Loucy (cell line): ENCODE data around the gene MYOZ2.

Source experiments
- H2AFZ ChIP-seq: fragments of 200-600 bp; sonication (generic); 2 replicates; pipeline ENCODE4 v1.6.0; 2016; ENCODE audit warnings: antibody characterized with exemption, mild to moderate bottlenecking, low read length, moderate library complexity
- H3F3A ChIP-seq: fragments of 200-600 bp; 2 replicates; pipeline ENCODE4 v1.6.0; 2016; ENCODE audit warnings: antibody characterized with exemption, low read depth, mild to moderate bottlenecking
- H3K27me3 ChIP-seq: fragments of 200-600 bp; sonication (generic); 2 replicates; pipeline ENCODE4 v1.6.1; 2014; ENCODE audit warnings: low read length, mild to moderate bottlenecking; ENCODE audit not compliant: insufficient read depth, poor library complexity, severe bottlenecking
- H3K36me3 ChIP-seq: fragments of 200-600 bp; sonication (generic); 2 replicates; pipeline ENCODE4 v1.6.1; 2016; ENCODE audit warnings: low read length; ENCODE audit not compliant: insufficient read depth
- H3K4me1 ChIP-seq: fragments of 200-600 bp; sonication (generic); 2 replicates; pipeline ENCODE4 v1.5.1; 2014; ENCODE audit warnings: low read length, mild to moderate bottlenecking; ENCODE audit not compliant: insufficient read depth, poor library complexity, severe bottlenecking
- H3K4me2 ChIP-seq: fragments of 200-600 bp; sonication (generic); 2 replicates; pipeline ENCODE4 v1.6.0; 2014; ENCODE audit warnings: antibody characterized with exemption, low read length, low read depth, mild to moderate bottlenecking; ENCODE audit not compliant: poor library complexity, severe bottlenecking
- H3K4me3 ChIP-seq: fragments of 200-600 bp; sonication (generic); 2 replicates; pipeline ENCODE4 v1.5.1; 2014; ENCODE audit warnings: low read length, mild to moderate bottlenecking, mixed read lengths; ENCODE audit not compliant: poor library complexity, severe bottlenecking
- H3K79me2 ChIP-seq: fragments of 200-600 bp; sonication (generic); 2 replicates; pipeline ENCODE4 v1.6.1; 2014; ENCODE audit warnings: low read length; ENCODE audit not compliant: insufficient read depth
- H3K9ac ChIP-seq: fragments of 200-600 bp; sonication (generic); 2 replicates; pipeline ENCODE4 v1.6.0; 2014; ENCODE audit warnings: mild to moderate bottlenecking, low read depth, low read length, moderate library complexity; ENCODE audit not compliant: poor library complexity, severe bottlenecking
- H3K9me2 ChIP-seq: fragments of 200-600 bp; sonication (generic); replicated peaks from 2 replicates; pipeline ENCODE4 v1.6.1; 2016; ENCODE audit warnings: low read depth, low read length, mixed read lengths
- H3K9me3 ChIP-seq: fragments of 200-600 bp; sonication (generic); 2 replicates; pipeline ENCODE4 v1.6.1; 2014; ENCODE audit warnings: mild to moderate bottlenecking, antibody characterized with exemption, low read length, low read depth; ENCODE audit not compliant: insufficient read depth
- H4K20me1 ChIP-seq: fragments of 200-600 bp; sonication (generic); 2 replicates; pipeline ENCODE4 v1.6.0; 2014; ENCODE audit warnings: antibody characterized with exemption, low read length, mild to moderate bottlenecking; ENCODE audit not compliant: insufficient read depth, poor library complexity, severe bottlenecking
- CTCF ChIP-seq: fragments of 200-600 bp; sonication (generic); conservative IDR thresholded peaks from 2 replicates; pipeline ENCODE4 v1.5.1; 2014; ENCODE audit warnings: mild to moderate bottlenecking, antibody characterized with exemption, low read length
- EZH2phosphoT487 ChIP-seq: fragments of 200-600 bp; IDR thresholded peaks from 2 replicates; pipeline ENCODE4 v1.6.1; 2018; ENCODE audit warnings: antibody characterized with exemption, mild to moderate bottlenecking, moderate library complexity, borderline replicate concordance

The MYOZ2 gene

GRCh38 chr4:119116021-119116420 lies 19.6 kb upstream of the MYOZ2 start:
- no peak overlapping the region for H3K4me3 ChIP-seq
- no peaks in the 10 kb centered on the region for H3K9me2 ChIP-seq
- H3K36me3 ChIP-seq = no peaks in the 10 kb centered on the region
- peaks cover 10% of the 10 kb centered on the region for H3K4me1 ChIP-seq
- H2AFZ ChIP-seq = no peak overlapping the region
- H3K79me2 ChIP-seq = no peaks in the 10 kb centered on the region
- H3K9ac ChIP-seq = no peak overlapping the region
- H3K4me2 ChIP-seq = no peak overlapping the region
- no peaks in the 10 kb centered on the region for H3F3A ChIP-seq
- TF ChIP-seq EZH2phosphoT487 (no peak), CTCF (no peak)
- no peaks in the 10 kb centered on the region for H3K9me3 ChIP-seq
- H3K27me3 ChIP-seq = no peaks in the 10 kb centered on the region
- no peaks in the 10 kb centered on the region for H4K20me1 ChIP-seq

- H3F3A ChIP-seq = no peaks in the 10 kb centered on the region
- no peak for TF ChIP-seq CTCF
- no peak for TF ChIP-seq EZH2phosphoT487
- no peaks in the 10 kb centered on the region for H3K9me3 ChIP-seq
- H3K36me3 ChIP-seq = no peaks in the 10 kb centered on the region
- no peak overlapping the region for H2AFZ ChIP-seq
- H3K9me2 ChIP-seq = no peaks in the 10 kb centered on the region
- H3K9ac ChIP-seq = no peak overlapping the region
- no peak overlapping the region for H3K4me3 ChIP-seq
- H3K4me2 ChIP-seq = no peak overlapping the region
- no peaks in the 10 kb centered on the region for H3K27me3 ChIP-seq
- peaks cover 10% of the 10 kb centered on the region for H3K4me1 ChIP-seq
- no peaks in the 10 kb centered on the region for H4K20me1 ChIP-seq
- no peaks in the 10 kb centered on the region for H3K79me2 ChIP-seq
These were observed 18.4 kb upstream of the MYOZ2 start for GRCh38 chr4:119116925-119117900.

- no peak overlapping the region for H3K4me3 ChIP-seq
- H4K20me1 ChIP-seq = no peaks in the 10 kb centered on the region
- TF ChIP-seq EZH2phosphoT487 (no peak), CTCF (no peak)
- H3K79me2 ChIP-seq = no peaks in the 10 kb centered on the region
- no peaks in the 10 kb centered on the region for H3F3A ChIP-seq
- no peak overlapping the region for H3K9ac ChIP-seq
- H3K36me3 ChIP-seq = no peaks in the 10 kb centered on the region
- no peaks in the 10 kb centered on the region for H3K27me3 ChIP-seq
- H3K4me2 ChIP-seq = no peak overlapping the region
- no peak overlapping the region for H2AFZ ChIP-seq
- peaks cover 4% of the 10 kb centered on the region for H3K4me1 ChIP-seq
- no peaks in the 10 kb centered on the region for H3K9me2 ChIP-seq
- H3K9me3 ChIP-seq = no peaks in the 10 kb centered on the region
These were observed 17.2 kb upstream of the MYOZ2 start for GRCh38 chr4:119118397-119118796.
